Ishikawa (cell line): ENCODE data around the gene FANCD2.

ENCODE experiments used
- EP300 ChIP-seq: IDR thresholded peaks from 2 replicates; pipeline ENCODE4 v1.6.1; 2012; ENCODE audit warnings: borderline replicate concordance
- REST ChIP-seq: IDR thresholded peaks from 2 replicates; pipeline ENCODE4 v1.6.1; 2012; ENCODE audit warnings: low read depth, mild to moderate bottlenecking
- TEAD4 ChIP-seq: IDR thresholded peaks from 2 replicates; pipeline ENCODE4 v1.6.1; 2012

DNA sequence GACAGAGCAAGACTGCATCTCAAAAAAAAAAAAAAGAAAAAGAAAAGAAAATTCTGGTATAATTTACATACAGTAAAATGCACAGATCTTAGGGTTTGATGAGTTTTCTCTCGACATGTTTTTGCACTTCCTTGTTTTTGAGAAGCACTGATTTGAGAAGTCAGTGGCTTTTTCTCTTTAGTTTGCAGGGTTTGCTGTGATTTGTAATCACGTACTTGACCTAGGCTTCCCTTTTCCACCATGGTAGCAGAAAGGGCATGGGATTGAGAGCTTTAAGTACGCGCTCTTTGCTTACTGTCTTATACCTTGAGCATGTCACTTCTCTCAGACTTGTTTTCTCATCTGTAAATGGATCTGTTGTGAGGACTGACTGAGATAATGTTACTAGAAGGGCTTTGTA lies 119.4 kb downstream of the FANCD2 start:
- TF ChIP-seq EP300 (no peak), TEAD4 (no peak), REST (no peak)
